GM19025 (cell line): ENCODE data around the gene ANKMY1.

Experiments used
- ATAC-seq: cut with Tn5 transposase; IDR thresholded peaks from one replicate; pipeline ENCODE4 v1.9.1; 2021; ENCODE audit warnings: mild to moderate bottlenecking, low read depth, moderate library complexity; ENCODE audit not compliant: unreplicated experiment

Gene ANKMY1

GRCh38 chr2:240582781-240583180 lies 25.0 kb upstream of the ANKMY1 start:
- ATAC-seq, result no peak

DNA sequence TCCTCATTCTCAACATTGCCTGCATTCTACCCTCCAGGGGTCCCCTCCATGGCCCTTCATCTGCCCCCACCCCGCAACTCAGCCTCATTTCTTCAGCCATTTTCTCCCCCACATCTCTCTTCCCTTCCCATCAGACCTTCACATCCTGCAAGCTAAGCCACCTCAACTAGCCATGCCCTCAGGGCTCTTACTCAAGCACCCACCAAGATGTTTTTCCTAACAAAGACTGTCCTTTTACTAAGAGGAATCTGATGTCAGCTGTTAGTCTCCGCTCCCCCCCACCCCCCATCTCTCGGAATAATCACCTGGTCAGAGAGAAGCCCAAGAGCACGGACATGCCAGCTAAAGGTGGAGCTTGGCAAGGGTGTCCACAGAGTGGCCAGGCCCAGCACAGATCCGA lies 24.0 kb upstream of the ANKMY1 start:
- ATAC-seq, result no peak

GRCh38 chr2:240579771-240580614 lies 22.2 kb upstream of the ANKMY1 start:
- ATAC-seq, result no peak

DNA sequence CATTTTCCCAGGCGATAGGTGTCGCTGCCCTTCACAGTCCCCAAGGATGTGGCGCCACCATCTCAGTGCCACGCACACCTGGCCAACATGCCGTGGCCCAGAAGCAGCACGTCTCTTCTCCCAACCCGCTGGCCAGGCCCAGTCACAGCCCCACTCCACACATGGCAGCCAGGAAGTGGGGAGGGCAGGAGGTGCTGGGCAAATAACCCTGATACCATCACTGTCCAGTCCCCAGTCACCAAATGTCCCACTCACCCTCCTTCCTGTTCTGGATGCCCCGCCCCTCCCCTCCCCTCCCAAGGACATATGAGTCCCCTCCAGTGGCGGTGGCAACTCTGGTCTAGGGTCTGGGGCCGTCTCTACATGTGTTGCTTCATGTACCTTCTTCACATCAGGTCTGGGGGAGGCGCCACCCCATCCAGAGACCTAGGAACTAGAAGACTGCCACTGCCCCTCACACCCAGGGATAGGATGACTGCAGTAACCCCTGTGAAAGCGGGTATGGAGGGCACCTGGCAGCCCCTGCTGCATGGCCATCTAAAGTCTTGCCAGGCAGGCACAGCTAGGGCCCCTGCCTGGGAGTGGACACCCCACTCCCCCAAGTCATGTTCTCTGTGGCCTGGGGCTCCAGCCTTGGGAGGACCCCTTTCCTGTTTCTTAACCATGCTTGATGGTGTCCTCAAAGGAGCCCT lies 21.4 kb upstream of the ANKMY1 start:
- ATAC-seq, result no peak

GRCh38 chr2:240578488-240578887 lies 20.7 kb upstream of the ANKMY1 start:
- no peak for ATAC-seq

GRCh38 chr2:240578110-240578450 lies 20.3 kb upstream of the ANKMY1 start:
- no peak for ATAC-seq

DNA sequence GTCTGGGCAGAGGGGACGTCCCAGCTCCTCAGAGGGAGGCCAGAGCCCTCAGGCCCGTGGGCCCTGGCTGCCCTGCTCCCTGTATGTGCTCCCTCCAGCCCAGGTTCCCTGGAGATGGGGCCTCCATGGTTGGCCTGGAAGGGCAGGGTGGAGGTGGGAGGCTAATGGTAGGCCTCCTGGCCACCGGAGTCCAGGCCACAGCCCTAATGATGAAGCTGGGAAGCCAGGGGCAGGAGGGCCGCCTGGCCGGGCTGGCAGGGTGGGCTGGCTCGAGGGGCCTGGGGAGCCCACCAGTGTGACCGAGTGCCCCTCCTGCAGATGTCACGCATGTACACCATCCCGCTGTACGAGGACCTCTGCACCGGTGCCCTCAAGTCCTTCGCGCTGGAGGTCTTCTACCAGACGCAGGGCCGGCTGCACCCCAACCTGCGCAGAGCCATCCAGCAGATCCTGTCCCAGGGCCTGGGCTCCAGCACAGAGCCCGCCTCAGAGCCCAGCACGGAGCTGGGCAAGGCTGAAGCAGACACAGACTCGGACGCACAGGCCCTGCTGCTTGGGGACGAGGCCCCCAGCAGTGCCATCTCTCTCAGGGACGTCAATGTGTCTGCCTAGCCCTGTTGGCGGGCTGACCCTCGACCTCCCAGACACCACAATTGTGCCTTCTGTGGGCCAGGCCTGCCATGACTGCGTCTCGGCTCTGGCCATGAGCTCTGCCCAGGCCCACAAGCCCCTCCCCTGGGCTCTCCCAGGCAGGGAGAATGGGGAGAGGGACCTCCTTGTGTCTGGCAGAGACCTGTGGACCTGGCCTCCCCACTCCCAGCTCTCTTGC lies 19.7 kb upstream of the ANKMY1 start:
- no peak for ATAC-seq

- no peak for ATAC-seq
Measured at GRCh38 chr2:240576436-240577205, 18.8 kb upstream of the ANKMY1 start.

- ATAC-seq, result no peak
Measured at GRCh38 chr2:240576036-240576435, 18.2 kb upstream of the ANKMY1 start.

GRCh38 chr2:240575101-240575965 lies 17.5 kb upstream of the ANKMY1 start:
- ATAC-seq, result no peak

GRCh38 chr2:240574386-240575100 lies 16.8 kb upstream of the ANKMY1 start:
- ATAC-seq, result no peak

DNA sequence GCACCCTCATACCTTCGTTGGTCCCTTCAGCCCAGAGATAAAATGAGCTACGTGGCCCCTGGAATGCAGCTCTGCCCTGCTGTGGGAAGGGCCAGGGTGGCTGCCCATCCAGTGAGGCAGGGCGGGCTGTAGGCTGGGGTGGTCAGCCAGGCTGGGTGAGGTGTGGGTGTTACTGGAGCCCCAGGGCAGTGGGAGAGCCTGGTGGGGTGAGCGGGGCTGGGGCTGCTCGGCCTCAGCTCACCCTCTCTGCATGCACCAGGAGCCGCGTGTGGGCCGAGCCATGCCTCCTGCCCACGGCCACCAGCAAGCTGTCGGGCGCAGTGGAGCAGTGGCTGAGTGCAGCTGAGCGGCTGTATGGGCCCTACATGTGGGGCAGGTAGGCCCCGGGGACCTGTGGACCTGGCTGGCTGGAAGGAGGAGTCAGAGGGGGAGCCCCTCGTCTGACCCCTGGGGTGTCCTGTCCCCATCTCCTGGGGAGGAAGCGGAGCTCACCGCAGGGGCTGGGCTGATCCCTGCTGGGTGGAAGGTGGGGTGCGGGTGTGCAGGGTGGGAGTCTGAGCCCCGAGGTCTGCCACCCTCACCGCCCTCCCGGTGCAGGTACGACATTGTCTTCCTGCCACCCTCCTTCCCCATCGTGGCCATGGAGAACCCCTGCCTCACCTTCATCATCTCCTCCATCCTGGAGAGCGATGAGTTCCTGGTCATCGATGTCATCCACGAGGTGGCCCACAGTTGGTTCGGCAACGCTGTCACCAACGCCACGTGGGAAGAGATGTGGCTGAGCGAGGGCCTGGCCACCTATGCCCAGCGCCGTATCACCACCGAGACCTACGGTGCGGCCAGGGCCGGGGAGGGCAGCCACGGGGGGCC lies 16.0 kb upstream of the ANKMY1 start:
- no peak for ATAC-seq

DNA sequence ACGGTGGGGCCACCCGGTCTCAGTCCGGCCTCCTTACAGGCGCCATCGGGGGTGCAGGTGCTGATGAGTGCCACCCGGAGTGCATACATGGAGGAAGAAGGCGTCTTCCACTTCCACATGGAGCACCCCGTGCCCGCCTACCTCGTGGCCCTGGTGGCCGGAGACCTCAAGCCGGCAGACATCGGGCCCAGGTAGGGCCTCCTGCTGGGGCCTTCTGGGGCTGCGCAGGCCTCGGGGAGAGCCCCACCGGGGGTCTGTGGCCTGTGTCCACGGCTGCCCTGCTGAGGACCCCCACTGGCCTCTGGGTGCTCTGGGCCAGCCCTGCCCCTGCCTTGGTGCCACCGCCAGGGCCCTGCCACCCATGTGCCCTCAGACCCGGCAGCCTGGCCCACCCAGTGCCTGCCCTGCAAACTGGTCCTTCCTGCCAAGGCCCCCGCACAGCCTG lies 15.3 kb upstream of the ANKMY1 start:
- no peak for ATAC-seq

DNA sequence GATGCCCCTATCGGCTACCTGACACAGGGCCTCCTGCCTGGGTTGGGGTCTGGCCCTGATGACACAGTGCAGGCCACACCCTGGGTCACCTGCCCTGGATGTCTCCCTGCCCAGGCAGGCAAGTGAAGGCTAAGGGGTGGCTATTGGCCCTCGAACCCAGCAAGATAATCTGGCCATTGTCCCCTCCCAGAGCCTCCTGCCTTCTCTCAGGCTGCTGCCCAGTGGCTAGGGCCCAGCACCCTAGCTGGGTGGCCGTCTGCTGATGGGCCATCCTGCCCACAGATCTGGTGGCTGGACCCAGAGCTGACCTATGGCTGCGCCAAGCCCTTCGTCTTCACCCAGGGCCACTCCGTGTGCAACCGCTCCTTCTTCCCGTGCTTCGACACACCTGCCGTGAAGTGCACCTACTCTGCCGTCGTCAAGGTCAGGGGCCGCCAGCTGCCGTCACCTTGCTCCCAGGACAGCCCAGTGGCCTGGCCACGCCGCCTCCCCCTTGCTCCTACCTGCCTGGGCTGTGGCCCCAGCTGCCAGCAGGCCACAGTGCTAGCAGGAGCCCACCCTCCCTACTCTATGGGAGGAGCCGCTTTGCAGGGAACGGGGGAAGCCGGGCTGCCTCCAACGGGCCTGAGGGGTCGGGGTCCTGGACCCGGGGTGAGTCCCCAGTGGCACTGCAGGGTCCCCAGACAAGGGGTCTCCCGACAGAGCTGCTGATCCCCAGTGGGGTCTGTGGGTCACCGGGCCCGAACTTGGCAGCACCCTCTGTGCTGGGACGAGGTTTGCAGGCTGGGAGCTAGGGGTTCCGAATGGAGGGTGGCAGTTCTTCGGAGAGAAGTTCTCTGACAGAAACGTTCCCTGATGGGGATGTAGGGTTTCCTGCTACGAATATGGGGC lies 14.6 kb upstream of the ANKMY1 start:
- no peak for ATAC-seq

DNA sequence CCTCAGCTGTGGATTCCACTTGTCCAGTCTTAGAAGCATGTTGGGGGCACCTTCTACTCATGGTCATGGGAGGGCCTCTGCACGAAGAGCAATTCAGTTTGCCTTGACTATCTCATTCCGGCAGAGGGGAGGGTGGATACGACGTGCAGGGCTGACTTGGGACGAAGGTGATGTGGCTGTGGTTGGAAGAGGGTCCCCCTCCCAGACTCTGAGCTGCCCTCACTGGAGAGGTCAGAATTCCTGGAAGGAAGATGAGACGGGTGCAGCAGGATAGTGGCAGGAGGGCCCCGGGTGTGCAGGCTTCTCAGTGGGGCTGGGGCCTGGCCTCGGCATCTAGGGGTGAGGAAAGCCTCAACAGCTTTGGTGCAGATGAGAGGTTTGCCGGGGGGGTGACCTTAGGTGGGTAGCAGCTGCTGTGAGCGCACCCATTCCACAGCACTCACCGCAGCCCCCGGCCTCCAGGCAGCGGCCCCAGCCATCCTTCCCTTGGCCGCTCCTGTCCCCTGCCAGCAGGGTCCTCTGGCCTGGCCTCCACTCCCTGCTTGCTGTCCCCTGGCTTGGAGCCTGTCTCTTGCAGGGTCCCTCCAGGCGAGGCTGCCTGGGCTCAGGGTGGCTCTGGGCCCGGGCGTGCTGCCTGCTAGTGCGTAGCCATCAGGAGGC lies 13.7 kb upstream of the ANKMY1 start:
- no peak for ATAC-seq

GRCh38 chr2:240570531-240571313 lies 12.9 kb upstream of the ANKMY1 start:
- no peak for ATAC-seq
